ENCODE data around the gene CDKAL1.
"Not testable (repeated sequence)": the region's sequence is repeated elsewhere in the genome, so short reads cannot be mapped to it uniquely, and the experiment has no call there.

Gene CDKAL1

DNA sequence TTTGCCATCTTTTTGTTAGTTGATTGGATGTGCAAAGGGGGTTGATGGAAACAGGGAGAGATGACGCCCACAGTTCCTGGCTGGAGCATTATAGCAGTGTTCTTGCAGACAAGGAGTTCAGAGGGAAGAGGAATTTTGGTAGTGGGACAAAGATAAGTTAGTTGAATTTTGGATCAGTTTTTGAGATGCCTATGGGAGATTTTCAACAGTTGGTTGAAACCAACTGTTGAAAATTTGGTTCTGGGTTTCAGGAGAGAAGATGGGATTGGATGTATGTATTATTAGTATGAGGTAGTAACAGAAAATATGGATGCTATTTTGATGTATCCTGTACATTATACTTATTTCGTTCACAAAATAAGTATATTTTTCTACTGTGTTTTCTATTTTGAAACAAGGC, 274.2 kb downstream of the CDKAL1 start:
- no peak for DNase-seq

DNA sequence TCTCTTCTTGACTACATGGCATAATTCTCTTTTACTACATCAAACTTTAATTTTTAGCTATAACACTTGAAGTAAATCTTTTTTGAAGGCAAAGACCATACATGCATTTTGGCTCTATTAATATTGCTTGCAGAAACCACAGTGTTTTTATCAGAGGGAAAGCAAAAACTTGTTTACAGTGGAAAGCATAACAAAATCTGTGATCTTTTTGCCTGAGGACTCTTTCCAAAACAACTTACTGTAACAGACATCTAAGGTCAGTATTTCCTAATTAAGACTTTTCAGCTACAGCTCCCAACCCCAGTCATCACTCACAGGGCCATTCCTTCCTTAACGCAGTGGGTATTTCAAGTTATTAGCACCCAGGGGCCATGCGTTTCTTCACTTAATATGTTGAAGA, 274.7 kb downstream of the CDKAL1 start:
- no peak for DNase-seq

DNA sequence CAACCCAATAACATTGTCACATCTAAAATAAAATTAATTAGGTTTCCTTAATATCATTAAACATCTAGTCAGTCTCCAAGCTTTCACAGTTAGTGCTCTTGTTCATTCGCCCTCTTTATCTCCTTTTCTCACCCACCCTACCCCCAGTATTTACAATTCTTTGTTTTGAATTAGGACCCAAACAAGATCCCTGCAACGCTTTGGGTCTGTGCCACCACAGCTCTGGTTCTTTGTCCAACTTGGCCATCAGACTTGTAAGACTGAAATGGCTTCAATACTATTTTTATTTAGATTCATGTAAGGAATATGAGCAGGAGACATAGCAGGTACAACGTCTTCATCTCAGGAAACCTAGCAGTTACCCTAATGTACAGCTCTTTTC, 276.5 kb downstream of the CDKAL1 start:
- DNase-seq, result no peak

GRCh38 chr6:20811109-20811761, 277.0 kb downstream of the CDKAL1 start:
- DNase-seq, result peak; percentile 24 to 30

DNA sequence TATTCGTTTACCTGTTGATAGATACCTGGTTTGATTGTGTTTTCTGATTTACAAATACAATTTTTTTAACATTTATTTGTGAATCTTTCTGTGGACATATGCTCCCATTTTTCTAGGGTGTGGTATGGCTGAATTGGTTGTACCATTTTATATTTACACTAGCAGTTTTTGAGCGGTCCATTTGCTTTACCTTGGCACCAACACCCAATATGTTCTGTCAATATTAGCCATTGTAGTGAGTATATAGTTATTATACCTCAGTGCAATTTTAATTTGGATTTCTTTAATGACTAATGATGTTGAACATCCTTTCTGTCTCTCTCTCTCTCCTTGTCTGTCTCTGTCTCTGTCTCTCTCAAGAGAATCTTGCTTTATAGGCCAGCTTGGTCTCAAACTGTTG, 278.5 kb downstream of the CDKAL1 start:
- DNase-seq, result no peak

GRCh38 chr6:20814494-20814893, 280.2 kb downstream of the CDKAL1 start:
- no peak for DNase-seq

DNA sequence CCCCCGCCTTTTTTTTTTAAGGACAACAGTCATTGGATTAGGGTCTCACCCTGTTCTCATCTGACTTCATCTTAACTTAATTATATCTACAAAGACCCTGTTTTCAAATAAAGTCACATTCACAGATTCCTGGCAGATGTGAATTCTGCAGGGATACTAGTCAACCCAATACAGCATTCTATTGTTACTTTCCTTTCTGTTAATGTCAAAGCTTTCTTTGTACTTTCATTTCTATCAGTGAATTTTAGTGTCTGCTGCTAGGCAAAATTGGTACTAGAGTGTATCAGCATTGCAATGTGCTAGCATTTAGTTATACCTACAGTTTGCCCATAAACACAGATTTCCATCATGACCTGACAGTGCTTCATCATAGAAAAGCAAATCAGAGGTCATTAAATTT, 281.9 kb downstream of the CDKAL1 start:
- DNase-seq, result no peak

DNA sequence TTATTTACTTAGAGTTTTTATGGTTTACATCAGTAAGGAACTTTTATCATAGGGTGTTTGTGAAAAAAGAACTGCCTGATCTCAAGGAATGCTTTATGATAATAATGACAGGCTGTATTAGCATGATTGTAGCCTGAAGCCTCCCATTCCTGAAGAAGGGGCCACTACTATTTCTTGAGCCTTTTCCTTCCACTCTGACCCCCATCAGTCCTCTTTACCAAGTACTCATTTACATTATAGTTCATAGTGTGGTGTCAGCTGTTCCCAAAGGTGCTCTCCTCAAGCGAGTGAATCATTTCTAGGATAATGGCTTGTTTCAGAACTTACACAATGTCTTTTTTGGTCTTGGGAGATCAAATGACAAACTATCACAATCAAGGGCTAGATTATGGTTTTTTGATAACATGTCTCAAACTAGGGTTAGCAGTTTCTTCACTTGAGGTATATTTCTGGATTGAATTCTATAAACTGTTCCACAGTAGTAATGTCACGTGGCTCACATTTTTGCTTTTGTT, 283.6 kb downstream of the CDKAL1 start:
- no peak for DNase-seq

- no peak for DNase-seq
Observed at GRCh38 chr6:20819774-20820400, 285.6 kb downstream of the CDKAL1 start.

DNA sequence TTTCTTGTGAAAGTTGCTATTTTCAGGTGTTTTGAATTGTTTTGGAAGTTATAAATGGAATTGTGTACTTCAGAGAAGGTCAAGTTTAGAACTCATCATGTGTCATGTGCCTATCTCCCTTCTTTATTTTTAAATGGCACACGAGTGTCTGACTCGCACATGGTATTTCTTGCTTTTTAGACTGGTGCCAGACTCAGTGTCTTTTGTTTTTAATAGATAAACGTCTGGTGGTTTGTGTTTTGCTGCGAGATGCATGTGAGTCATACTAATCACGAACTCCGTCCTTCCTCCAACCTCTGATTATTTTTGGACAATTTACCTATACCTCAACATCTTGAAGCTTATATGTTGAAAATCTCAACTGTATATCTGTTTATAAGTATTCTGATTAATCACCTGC, 292.1 kb downstream of the CDKAL1 start:
- no peak for DNase-seq

DNA sequence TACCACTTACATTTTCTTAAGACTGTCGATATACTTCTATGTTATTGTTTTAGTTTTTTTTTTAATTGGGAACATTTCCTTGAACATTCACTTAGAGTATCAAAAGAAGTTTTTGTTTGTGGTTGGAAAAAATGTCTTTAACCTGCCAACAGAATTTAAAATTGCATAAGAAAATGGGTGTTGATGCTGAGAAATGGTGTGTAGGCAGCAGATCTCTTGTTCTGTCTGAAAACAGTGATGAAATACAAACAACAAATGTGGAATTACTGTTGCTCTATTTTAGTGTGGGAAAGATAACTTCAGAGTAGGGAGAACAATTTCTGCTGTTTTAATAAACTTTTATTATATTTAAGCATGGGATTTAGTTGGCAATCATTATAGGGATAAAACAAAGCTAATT, 293.5 kb downstream of the CDKAL1 start:
- DNase-seq, result no peak

DNA sequence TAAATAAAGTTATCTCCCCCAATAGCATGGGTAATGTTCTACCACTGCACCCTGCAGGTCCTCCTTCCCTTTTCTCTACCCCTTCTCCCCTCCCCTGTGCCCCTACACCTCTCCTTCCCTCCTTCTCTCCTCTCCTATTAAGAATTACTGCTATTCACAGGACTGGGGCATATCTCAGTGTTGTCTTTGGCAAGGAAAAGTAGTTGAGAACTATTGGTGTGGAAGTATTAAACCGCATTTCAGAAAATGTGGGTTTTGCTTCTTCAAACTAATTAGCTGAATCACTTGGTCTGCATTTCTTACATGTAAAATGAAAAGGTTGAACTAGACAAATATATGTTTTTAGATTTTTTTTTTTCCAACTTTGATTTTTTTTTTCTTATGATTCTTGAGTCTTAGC, 296.3 kb downstream of the CDKAL1 start:
- no peak for DNase-seq

DNA sequence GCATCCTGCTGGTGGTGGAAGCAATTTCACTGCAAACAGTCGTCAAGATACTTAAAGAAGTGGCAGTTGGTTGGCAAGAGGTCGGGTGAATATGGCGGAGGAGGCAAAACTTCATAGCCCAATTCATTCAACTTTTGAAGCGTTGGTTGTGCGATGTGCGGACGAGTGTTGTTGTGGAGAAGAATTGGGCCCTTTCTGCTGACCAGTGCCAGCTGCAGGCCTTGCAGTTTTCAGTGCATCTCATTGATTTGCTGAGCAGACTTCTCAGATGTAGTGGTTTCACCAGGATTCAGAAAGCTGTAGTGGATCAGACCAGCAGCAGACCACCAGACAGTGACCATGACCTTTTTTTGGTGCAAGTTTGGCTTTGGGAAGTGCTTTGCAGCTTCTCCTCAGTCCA, 297.0 kb downstream of the CDKAL1 start:
- DNase-seq, result not testable (repeated sequence)

- DNase-seq, result no peak
Observed at GRCh38 chr6:20833881-20834515, 299.7 kb downstream of the CDKAL1 start.

DNA sequence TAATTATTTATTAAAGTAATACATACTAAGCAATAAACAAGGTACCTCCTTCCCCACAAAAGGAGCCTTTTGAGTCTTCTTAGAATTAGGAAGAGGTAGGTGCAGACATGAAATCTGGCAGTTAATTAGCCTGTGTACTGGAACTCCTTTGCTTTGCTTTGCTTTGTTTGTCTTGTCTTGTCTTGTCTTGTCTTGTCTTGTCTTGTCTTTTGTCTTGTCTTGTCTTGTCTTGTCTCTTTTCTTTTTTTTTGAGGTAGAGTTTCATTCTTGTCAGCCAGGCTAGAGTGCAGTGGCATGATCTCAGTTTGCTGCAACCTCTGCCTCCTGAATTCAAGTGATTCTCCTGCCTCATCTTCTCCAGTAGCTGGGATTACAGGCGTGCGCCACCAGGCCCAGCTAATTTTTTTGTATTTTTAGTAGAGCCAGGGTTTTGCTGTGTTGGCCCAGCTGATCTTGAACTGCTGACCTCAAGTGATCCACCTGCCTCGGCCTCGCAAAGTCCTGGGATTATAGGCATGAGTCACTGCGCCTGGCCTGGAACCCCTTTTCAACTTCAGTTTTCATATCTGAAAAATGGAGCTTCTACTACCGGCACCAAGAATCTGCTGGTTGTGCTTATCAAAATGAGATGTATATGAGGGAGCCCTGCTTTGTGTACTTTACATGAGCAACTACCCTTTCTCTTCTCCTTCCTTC, 301.2 kb downstream of the CDKAL1 start:
- no peak for DNase-seq

GRCh38 chr6:20837189-20837588, 302.9 kb downstream of the CDKAL1 start:
- DNase-seq, result no peak

- DNase-seq, result no peak
Observed at GRCh38 chr6:20838113-20838512, 303.9 kb downstream of the CDKAL1 start.

- no peak for DNase-seq
Observed at GRCh38 chr6:20839630-20840029, 305.4 kb downstream of the CDKAL1 start.

- no peak for DNase-seq
Observed at GRCh38 chr6:20840675-20841074, 306.4 kb downstream of the CDKAL1 start.

- DNase-seq, result no peak
Observed at GRCh38 chr6:20841806-20842205, 307.5 kb downstream of the CDKAL1 start.

- no peak for DNase-seq
Observed at GRCh38 chr6:20845592-20845991, 311.3 kb downstream of the CDKAL1 start.

- no peak for DNase-seq
Observed at GRCh38 chr6:20846602-20847028, 312.4 kb downstream of the CDKAL1 start.

GRCh38 chr6:20847904-20848303, 313.6 kb downstream of the CDKAL1 start:
- DNase-seq, result no peak

Measured in NCI-H1930 (cell line).